Measurements from ENCODE around the gene PLEKHG3.
"Not testable (repeated sequence)": the region's sequence is repeated elsewhere in the genome, so short reads cannot be mapped to it uniquely, and the experiment has no call there.

Gene PLEKHG3

DNA sequence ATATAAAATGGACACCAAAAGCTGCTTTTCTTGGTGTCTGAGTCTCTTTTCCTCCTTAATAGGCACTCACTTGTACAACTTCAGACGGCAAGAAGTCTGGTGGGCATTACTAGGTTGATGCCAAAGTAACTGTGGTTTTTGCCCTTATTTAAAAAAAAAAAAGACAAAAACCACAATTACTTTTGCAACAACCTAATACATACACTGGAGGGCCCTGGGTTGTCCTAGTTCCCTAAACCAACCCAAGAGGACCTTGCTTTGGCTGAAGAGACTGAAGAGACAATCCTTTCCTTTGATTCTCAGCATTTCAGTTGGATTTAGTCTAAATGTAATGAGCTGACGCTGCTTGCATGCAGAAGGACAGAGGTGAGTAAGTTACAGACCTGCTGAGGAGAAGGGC lies 16.2 kb upstream of the PLEKHG3 start:
- Histone ChIP-seq H3F3A (ENCODE audit: low read depth) (0 out of 2 replicates have a peak, but pooled peaks cover 3% of the 10 kb centered on the region), H3K9ac (ENCODE audit: low read depth, low read length, poor library complexity, severe bottlenecking) (no peak overlapping the region), H4K20me1 (ENCODE audit: insufficient read depth, low read length, poor library complexity, severe bottlenecking) (no peaks in the 10 kb centered on the region), H3K36me3 (ENCODE audit: insufficient read depth, low read length) (no peaks in the 10 kb centered on the region), H3K4me2 (ENCODE audit: low read depth, low read length, poor library complexity, severe bottlenecking) (peak overlapping the region; percentile 26), H3K27me3 (ENCODE audit: insufficient read depth, low read length, poor library complexity, severe bottlenecking) (no peaks in the 10 kb centered on the region), H3K4me1 (ENCODE audit: insufficient read depth, low read length, poor library complexity, severe bottlenecking) (peaks cover 25% of the 10 kb centered on the region), H3K4me3 (ENCODE audit: low read length, poor library complexity, severe bottlenecking) (no peak overlapping the region), H3K9me3 (ENCODE audit: insufficient read depth, low read depth, low read length) (no peaks in the 10 kb centered on the region), H2AFZ (ENCODE audit: low read length) (no peak overlapping the region), H3K79me2 (ENCODE audit: insufficient read depth, low read length) (no peaks in the 10 kb centered on the region), H3K9me2 (replicated peaks; ENCODE audit: low read depth, low read length) (no peaks in the 10 kb centered on the region)
- TF ChIP-seq EZH2phosphoT487 (IDR thresholded peaks at IDR 0.05; ENCODE audit: borderline replicate concordance): no peak
- TF ChIP-seq, protein P1, sequence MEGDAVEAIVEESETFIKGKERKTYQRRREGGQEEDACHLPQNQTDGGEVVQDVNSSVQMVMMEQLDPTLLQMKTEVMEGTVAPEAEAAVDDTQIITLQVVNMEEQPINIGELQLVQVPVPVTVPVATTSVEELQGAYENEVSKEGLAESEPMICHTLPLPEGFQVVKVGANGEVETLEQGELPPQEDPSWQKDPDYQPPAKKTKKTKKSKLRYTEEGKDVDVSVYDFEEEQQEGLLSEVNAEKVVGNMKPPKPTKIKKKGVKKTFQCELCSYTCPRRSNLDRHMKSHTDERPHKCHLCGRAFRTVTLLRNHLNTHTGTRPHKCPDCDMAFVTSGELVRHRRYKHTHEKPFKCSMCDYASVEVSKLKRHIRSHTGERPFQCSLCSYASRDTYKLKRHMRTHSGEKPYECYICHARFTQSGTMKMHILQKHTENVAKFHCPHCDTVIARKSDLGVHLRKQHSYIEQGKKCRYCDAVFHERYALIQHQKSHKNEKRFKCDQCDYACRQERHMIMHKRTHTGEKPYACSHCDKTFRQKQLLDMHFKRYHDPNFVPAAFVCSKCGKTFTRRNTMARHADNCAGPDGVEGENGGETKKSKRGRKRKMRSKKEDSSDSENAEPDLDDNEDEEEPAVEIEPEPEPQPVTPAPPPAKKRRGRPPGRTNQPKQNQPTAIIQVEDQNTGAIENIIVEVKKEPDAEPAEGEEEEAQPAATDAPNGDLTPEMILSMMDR (conservative IDR thresholded peaks at IDR 0.05; ENCODE audit: low read length): no peak

DNA sequence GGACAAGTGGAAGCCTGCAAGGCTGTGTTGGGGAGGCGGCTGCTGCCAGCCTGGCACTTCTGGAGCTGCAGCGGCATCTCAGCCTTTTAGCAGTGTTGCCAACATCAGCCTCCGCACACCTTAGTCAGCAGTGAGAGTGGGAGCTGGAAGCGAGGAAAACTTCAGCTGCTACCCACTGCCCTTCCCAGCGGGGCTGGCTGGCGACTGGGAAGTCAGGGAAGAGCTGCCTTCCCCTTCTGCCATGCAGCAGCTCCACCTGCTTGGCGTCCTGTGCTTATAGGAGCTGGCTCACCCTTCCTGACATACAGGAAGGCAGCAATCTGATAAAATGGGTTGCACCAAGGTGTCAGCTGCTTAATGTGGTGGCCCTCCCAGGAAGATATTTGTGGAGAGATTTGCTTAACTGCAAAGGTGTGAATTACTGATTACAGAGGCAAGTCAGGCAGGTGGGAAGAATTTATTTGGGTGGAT lies 15.4 kb upstream of the PLEKHG3 start:
- H3K4me3 ChIP-seq (ENCODE audit: low read length, poor library complexity, severe bottlenecking): no peak overlapping the region
- H3K9ac ChIP-seq (ENCODE audit: low read depth, low read length, poor library complexity, severe bottlenecking): no peak overlapping the region
- H3K4me2 ChIP-seq (ENCODE audit: low read depth, low read length, poor library complexity, severe bottlenecking): peak overlapping the region; percentile 26
- H3F3A ChIP-seq (ENCODE audit: low read depth): 0 out of 2 replicates have a peak, but pooled peaks cover 3% of the 10 kb centered on the region
- H3K79me2 ChIP-seq (ENCODE audit: insufficient read depth, low read length): no peaks in the 10 kb centered on the region
- peaks cover 28% of the 10 kb centered on the region for H3K4me1 ChIP-seq (ENCODE audit: insufficient read depth, low read length, poor library complexity, severe bottlenecking)
- H3K27me3 ChIP-seq (ENCODE audit: insufficient read depth, low read length, poor library complexity, severe bottlenecking): no peaks in the 10 kb centered on the region
- no peaks in the 10 kb centered on the region for H3K36me3 ChIP-seq (ENCODE audit: insufficient read depth, low read length)
- no peak overlapping the region for H2AFZ ChIP-seq (ENCODE audit: low read length)
- no peaks in the 10 kb centered on the region for H3K9me3 ChIP-seq (ENCODE audit: insufficient read depth, low read depth, low read length)
- TF ChIP-seq, protein P1 (conservative IDR thresholded peaks at IDR 0.05; ENCODE audit: low read length): no peak
- no peak for TF ChIP-seq EZH2phosphoT487 (IDR thresholded peaks at IDR 0.05; ENCODE audit: borderline replicate concordance)
- no peaks in the 10 kb centered on the region for H4K20me1 ChIP-seq (ENCODE audit: insufficient read depth, low read length, poor library complexity, severe bottlenecking)
- H3K9me2 ChIP-seq (replicated peaks; ENCODE audit: low read depth, low read length): no peaks in the 10 kb centered on the region

- H3K27me3 ChIP-seq (ENCODE audit: insufficient read depth, low read length, poor library complexity, severe bottlenecking): no peaks in the 10 kb centered on the region
- H3K4me2 ChIP-seq (ENCODE audit: low read depth, low read length, poor library complexity, severe bottlenecking): peak overlapping the region; percentile 26
- H3K36me3 ChIP-seq (ENCODE audit: insufficient read depth, low read length): no peaks in the 10 kb centered on the region
- H3K4me3 ChIP-seq (ENCODE audit: low read length, poor library complexity, severe bottlenecking): no peak overlapping the region
- H4K20me1 ChIP-seq (ENCODE audit: insufficient read depth, low read length, poor library complexity, severe bottlenecking): no peaks in the 10 kb centered on the region
- no peaks in the 10 kb centered on the region for H3K79me2 ChIP-seq (ENCODE audit: insufficient read depth, low read length)
- H3K9me2 ChIP-seq (replicated peaks; ENCODE audit: low read depth, low read length): no peaks in the 10 kb centered on the region
- no peak overlapping the region for H2AFZ ChIP-seq (ENCODE audit: low read length)
- peaks cover 33% of the 10 kb centered on the region for H3K4me1 ChIP-seq (ENCODE audit: insufficient read depth, low read length, poor library complexity, severe bottlenecking)
- H3K9me3 ChIP-seq (ENCODE audit: insufficient read depth, low read depth, low read length): no peaks in the 10 kb centered on the region
- H3F3A ChIP-seq (ENCODE audit: low read depth): 0 out of 2 replicates have a peak, but pooled peaks cover 3% of the 10 kb centered on the region
- TF ChIP-seq, protein P1 (conservative IDR thresholded peaks at IDR 0.05; ENCODE audit: low read length): no peak
- TF ChIP-seq EZH2phosphoT487 (IDR thresholded peaks at IDR 0.05; ENCODE audit: borderline replicate concordance): no peak
- no peak overlapping the region for H3K9ac ChIP-seq (ENCODE audit: low read depth, low read length, poor library complexity, severe bottlenecking)
These were observed 14.9 kb upstream of the PLEKHG3 start for GRCh38 chr14:64689289-64689688.

GRCh38 chr14:64690607-64691006 lies 13.6 kb upstream of the PLEKHG3 start:
- not testable (repeated sequence) for H3K9me2 ChIP-seq (replicated peaks; ENCODE audit: low read depth, low read length); H3F3A ChIP-seq (ENCODE audit: low read depth); H3K27me3 ChIP-seq (ENCODE audit: insufficient read depth, low read length, poor library complexity, severe bottlenecking); H3K9me3 ChIP-seq (ENCODE audit: insufficient read depth, low read depth, low read length); H3K9ac ChIP-seq (ENCODE audit: low read depth, low read length, poor library complexity, severe bottlenecking); H3K4me2 ChIP-seq (ENCODE audit: low read depth, low read length, poor library complexity, severe bottlenecking); H3K36me3 ChIP-seq (ENCODE audit: insufficient read depth, low read length); H2AFZ ChIP-seq (ENCODE audit: low read length); H4K20me1 ChIP-seq (ENCODE audit: insufficient read depth, low read length, poor library complexity, severe bottlenecking); H3K4me3 ChIP-seq (ENCODE audit: low read length, poor library complexity, severe bottlenecking); H3K79me2 ChIP-seq (ENCODE audit: insufficient read depth, low read length)
- peaks cover 33% of the 10 kb centered on the region for H3K4me1 ChIP-seq (ENCODE audit: insufficient read depth, low read length, poor library complexity, severe bottlenecking)

Measured in Loucy (cell line).